ENCODE measurements around the gene TAAR9. TPM values are rescaled to one million over a fixed set of nuclear protein-coding genes. Genes with fewer than 3 reads are reported as not detected.

TAAR9 gene
- total RNA-seq, 4 donors from 2014 or later = not detected

DNA sequence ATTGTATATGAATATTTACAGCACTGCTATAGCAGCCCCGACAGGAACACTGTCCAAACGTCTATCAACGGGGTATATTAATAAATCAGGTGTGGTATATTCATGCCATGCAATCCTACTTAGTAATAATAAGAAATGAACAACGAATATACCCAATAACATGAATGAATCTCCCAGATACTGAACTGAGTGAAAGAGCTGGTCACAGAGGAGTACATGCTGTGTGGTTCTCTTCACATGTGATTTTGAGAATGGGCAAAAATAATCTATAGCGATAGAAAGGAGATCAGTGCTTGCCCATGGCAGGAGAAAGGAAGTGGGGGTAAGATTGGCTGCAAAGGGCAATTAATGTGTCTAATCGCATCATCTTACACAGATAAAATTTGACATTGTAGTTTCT is 28.3 kb downstream of the TAAR9 start:
- ATAC-seq (no peak), DNase-seq (no peak)
- in situ Hi-C loops (cut with MboI; ENCODE audit: low sequenced_read_pairs in 4 of 4) = no loop called here
- peaks cover 0 to 3% (median 0%) of the 10 kb centered on the region in 3 donors for H3K27me3 ChIP-seq
- TF ChIP-seq POLR2A (IDR thresholded peaks at IDR 0.05) = no peak
- TF ChIP-seq, protein P1, sequence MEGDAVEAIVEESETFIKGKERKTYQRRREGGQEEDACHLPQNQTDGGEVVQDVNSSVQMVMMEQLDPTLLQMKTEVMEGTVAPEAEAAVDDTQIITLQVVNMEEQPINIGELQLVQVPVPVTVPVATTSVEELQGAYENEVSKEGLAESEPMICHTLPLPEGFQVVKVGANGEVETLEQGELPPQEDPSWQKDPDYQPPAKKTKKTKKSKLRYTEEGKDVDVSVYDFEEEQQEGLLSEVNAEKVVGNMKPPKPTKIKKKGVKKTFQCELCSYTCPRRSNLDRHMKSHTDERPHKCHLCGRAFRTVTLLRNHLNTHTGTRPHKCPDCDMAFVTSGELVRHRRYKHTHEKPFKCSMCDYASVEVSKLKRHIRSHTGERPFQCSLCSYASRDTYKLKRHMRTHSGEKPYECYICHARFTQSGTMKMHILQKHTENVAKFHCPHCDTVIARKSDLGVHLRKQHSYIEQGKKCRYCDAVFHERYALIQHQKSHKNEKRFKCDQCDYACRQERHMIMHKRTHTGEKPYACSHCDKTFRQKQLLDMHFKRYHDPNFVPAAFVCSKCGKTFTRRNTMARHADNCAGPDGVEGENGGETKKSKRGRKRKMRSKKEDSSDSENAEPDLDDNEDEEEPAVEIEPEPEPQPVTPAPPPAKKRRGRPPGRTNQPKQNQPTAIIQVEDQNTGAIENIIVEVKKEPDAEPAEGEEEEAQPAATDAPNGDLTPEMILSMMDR (IDR thresholded peaks at IDR 0.05 in 4 of 5, conservative IDR thresholded peaks at IDR 0.05 in 1 of 5) = no peak
- H3K36me3 ChIP-seq = no peaks in the 10 kb centered on the region
- H3K9me3 ChIP-seq = no peaks in the 10 kb centered on the region
- H3K4me1 ChIP-seq = no peaks in the 10 kb centered on the region
- H3K4me3 ChIP-seq = no peak overlapping the region
- H3K27ac ChIP-seq = no peak overlapping the region
- intact Hi-C loops (cut with DNase I; ENCODE audit: low total_unique reads) = no loop called here

DNA sequence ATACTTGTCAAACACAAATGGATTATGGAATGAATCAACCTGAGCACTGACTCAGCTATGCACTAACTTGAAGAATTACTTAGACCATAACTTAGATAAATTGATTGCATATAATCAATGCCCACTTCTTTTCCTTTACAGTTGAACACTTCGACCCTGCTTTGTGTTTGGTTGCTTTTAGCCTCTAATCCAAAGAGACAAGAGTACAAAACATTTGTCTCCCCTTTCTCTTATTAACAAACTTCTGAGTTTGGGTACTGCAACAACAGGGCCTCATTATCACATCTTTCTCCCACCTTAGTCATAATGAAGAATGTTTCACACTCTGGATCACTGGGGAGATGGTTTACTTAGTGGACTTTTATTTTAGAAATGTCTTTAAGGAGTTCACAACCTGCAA is 29.5 kb downstream of the TAAR9 start:
- Histone ChIP-seq H3K27me3 (peaks cover 0 to 3% (median 0%) of the 10 kb centered on the region in 3 donors), H3K4me3 (no peak overlapping the region), H3K4me1 (no peaks in the 10 kb centered on the region), H3K9me3 (no peaks in the 10 kb centered on the region), H3K36me3 (no peaks in the 10 kb centered on the region), H3K27ac (no peak overlapping the region)
- ATAC-seq (no peak), DNase-seq (no peak)
- no peak for TF ChIP-seq POLR2A (IDR thresholded peaks at IDR 0.05)
- intact Hi-C loops (cut with DNase I; ENCODE audit: low total_unique reads) (no loop called here), in situ Hi-C loops (cut with MboI; ENCODE audit: low sequenced_read_pairs in 4 of 4) (no loop called here)

- Histone ChIP-seq H3K27ac (no peak overlapping the region), H3K27me3 (peaks cover 0 to 3% (median 0%) of the 10 kb centered on the region in 3 donors), H3K4me3 (no peak overlapping the region), H3K4me1 (no peaks in the 10 kb centered on the region), H3K36me3 (no peaks in the 10 kb centered on the region), H3K9me3 (no peaks in the 10 kb centered on the region)
- in situ Hi-C loops (cut with MboI; ENCODE audit: low sequenced_read_pairs in 4 of 4) (no loop called here), intact Hi-C loops (cut with DNase I; ENCODE audit: low total_unique reads) (no loop called here)
- TF ChIP-seq, protein P1 (IDR thresholded peaks at IDR 0.05 in 4 of 5, conservative IDR thresholded peaks at IDR 0.05 in 1 of 5) = no peak
- no peak for TF ChIP-seq POLR2A (IDR thresholded peaks at IDR 0.05)
- DNase-seq = no peak
- no peak for ATAC-seq
Observed at GRCh38 chr6:132568611-132569010, 30.5 kb downstream of the TAAR9 start.

DNA sequence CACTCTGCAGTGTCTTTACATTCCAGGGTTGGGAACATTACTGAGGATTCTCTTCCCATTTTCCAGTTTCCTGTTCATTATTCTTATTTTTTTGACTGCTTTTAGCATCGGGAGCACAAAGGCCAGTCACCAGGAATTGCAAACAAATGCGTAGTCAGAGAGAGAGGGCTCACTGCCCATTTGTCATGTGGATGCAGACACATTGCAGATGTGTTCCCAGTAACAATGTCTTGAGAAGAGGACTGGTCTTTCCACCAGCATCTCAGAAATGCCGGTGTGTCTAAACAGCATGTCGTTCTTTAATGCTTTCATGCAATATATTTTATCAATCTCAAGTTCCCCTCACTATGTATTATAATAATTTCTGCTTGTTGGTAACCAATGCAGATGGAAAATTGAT is 31.1 kb downstream of the TAAR9 start:
- Histone ChIP-seq H3K27me3 (peaks cover 0 to 3% (median 0%) of the 10 kb centered on the region in 3 donors), H3K4me3 (no peak overlapping the region), H3K36me3 (no peaks in the 10 kb centered on the region), H3K9me3 (no peaks in the 10 kb centered on the region), H3K27ac (no peak overlapping the region), H3K4me1 (no peaks in the 10 kb centered on the region)
- no peak for DNase-seq
- ATAC-seq = no peak
- in situ Hi-C loops (cut with MboI; ENCODE audit: low sequenced_read_pairs in 4 of 4) (no loop called here), intact Hi-C loops (cut with DNase I; ENCODE audit: low total_unique reads) (no loop called here)
- no peak for TF ChIP-seq POLR2A (IDR thresholded peaks at IDR 0.05)
- TF ChIP-seq, protein P1 (IDR thresholded peaks at IDR 0.05 in 4 of 5, conservative IDR thresholded peaks at IDR 0.05 in 1 of 5) = no peak

GRCh38 chr6:132570221-132570777 is 32.2 kb downstream of the TAAR9 start, which contains the start of gene TAAR6:
TSS of gene TAAR6 (plus strand) at chr6:132570322. CDS start at chr6:132570322, 0 bp downstream.
- no peaks in the 10 kb centered on the region for H3K36me3 ChIP-seq
- TF ChIP-seq, protein P1 (IDR thresholded peaks at IDR 0.05 in 4 of 5, conservative IDR thresholded peaks at IDR 0.05 in 1 of 5) = no peak
- TF ChIP-seq POLR2A (IDR thresholded peaks at IDR 0.05) = no peak
- H3K4me3 ChIP-seq = no peak within 1 kb of the TSS
- ATAC-seq (no peak), DNase-seq (no peak)
- no peaks in the 10 kb centered on the region for H3K9me3 ChIP-seq
- H3K27me3 ChIP-seq = peaks cover 0 to 3% (median 0%) of the 10 kb centered on the region in 3 donors
- intact Hi-C loops (cut with DNase I; ENCODE audit: low total_unique reads) (no loop called here), in situ Hi-C loops (cut with MboI; ENCODE audit: low sequenced_read_pairs in 4 of 4) (no loop called here)
- no peaks in the 10 kb centered on the region for H3K4me1 ChIP-seq
- H3K27ac ChIP-seq = no peak within 1 kb of the TSS

All from gastrocnemius medialis (tissue), 4 donors.